GM18507 (cell line): ENCODE measurements around the gene PI16.
"Not testable (repeated sequence)": the region's sequence is repeated elsewhere in the genome, so short reads cannot be mapped to it uniquely, and the experiment has no call there.

Experiments
- DNase-seq: peaks from one replicate; pipeline ENCODE4 v3.0.0; 2011; ENCODE audit warnings: low read depth; ENCODE audit not compliant: insufficient read length; ENCODE audit errors: extremely low spot score
- FAIRE-seq: peaks from 2 replicates; lab custom pipeline; 2011; peaks lifted over from hg19 to GRCh38; lab: Jason Lieb, UNC

The PI16 gene

GRCh38 chr6:36985808-36986703, 31.5 kb downstream of the PI16 start, which contains the start of gene MTCH1:
Gene MTCH1 (minus strand): TSS chr6:36986196. CDS start chr6:36986173, 23 bp downstream.
- DNase-seq, result peak; percentile 94
- FAIRE-seq, result peak; percentile 81

- DNase-seq, result no peak
Measured at GRCh38 chr6:36986704-36987047, 32.1 kb downstream of the PI16 start.

GRCh38 chr6:36989264-36989663, 34.7 kb downstream of the PI16 start:
- no peak for DNase-seq
- FAIRE-seq, result no peak

More at GRCh38 chr6:36986704-36987047, 32.1 kb downstream of the PI16 start:
- no peak for FAIRE-seq

GRCh38 chr6:36990401-36990800, 35.9 kb downstream of the PI16 start:
- not testable (repeated sequence) for DNase-seq, FAIRE-seq

- DNase-seq (no peak), FAIRE-seq (no peak)
Measured at GRCh38 chr6:36997811-36998722, 43.5 kb downstream of the PI16 start.

DNA sequence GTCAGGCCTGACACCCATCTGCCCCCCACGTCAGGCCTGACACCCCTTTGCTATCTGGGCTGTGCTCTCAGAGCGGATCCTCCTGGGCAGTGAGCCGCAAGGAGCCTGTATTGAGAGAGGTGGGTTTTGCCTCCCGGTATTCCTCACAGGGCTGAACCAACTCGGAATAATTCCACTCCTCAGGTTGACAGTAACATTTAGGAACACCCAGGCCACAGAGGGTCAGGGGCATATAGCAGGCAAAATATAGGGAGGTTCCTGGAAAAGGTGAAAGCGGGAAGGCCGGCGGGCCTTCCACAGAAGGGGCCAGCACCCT, 44.1 kb downstream of the PI16 start:
- no peak for FAIRE-seq
- no peak for DNase-seq

- no peak for DNase-seq
- FAIRE-seq, result no peak
Measured at GRCh38 chr6:36999061-36999750, 44.7 kb downstream of the PI16 start.

DNA sequence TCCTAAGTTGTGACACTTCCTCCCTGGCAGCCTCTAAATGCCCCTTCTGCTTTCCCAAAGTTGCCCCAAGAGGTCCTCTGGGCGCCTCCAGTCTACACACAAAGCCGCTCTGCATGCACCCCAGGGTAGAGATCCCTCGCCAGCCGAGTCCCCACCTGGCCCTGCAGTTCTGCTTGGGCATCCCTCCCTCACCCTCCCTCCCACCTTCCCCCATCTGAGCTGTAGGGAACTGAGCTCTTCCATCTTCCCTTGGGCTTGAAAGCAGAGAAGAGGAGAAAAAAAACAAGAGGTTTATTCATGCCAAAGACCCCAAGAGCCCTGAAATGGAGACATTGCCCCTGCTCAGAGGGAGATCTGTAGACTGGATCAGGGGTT, 45.2 kb downstream of the PI16 start:
- no peak for DNase-seq
- FAIRE-seq, result no peak

- DNase-seq (no peak), FAIRE-seq (peak; percentile 83)
Measured at GRCh38 chr6:37004044-37004980, 49.8 kb downstream of the PI16 start.

GRCh38 chr6:37005061-37005810, 50.7 kb downstream of the PI16 start, which contains the start of gene FGD2:
Gene FGD2 (plus strand): TSS chr6:37005655. CDS start chr6:37005818, 163 bp downstream.
- peak; percentile 90 for FAIRE-seq

GRCh38 chr6:37005827-37006567, 51.5 kb downstream of the PI16 start:
- FAIRE-seq, result peak; percentile 54

More at GRCh38 chr6:37005061-37005810, 50.7 kb downstream of the PI16 start, which contains the start of gene FGD2:
- peak; percentile 77 for DNase-seq

GRCh38 chr6:37006793-37007339, 52.3 kb downstream of the PI16 start:
- FAIRE-seq (peak; percentile 36), DNase-seq (no peak)

More at GRCh38 chr6:37005827-37006567, 51.5 kb downstream of the PI16 start:
- DNase-seq, result no peak

DNA sequence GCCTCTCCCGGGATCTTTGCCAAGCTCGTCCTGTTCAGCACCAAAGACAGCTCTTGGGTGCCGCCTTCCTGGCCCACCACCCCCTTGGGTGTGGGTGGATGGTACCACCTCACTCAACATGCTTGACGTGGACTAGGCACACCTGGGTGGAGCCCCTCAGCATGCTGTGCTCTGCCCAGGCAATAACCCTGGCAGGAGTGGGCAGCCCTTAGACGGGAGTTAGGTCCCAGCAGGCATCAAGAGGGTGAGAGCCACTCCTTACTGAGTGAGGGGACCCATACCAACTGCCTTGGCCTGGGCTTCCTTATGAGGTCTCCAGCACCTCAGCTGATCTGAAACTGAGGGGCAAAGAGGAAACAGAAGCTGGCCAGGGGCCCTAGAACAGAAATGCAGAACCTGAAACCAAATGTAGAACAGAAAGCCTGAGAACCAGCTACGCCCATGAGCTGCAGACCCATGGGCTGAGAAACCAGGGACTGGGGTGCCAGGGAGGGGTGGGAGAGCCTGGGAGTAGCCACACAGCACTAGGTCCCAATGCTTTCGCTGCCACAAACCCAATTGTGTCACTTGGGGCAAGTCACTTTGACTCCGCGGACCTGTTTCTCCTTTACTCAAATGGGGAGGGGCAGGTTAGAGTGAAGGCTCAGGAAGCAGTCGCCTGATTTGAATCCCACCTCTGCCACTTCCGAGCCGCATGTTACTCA, 53.0 kb downstream of the PI16 start:
- DNase-seq (no peak), FAIRE-seq (peak; percentile 92)

GRCh38 chr6:37008484-37009465, 54.2 kb downstream of the PI16 start:
- FAIRE-seq, result no peak
- DNase-seq, result no peak

GRCh38 chr6:37010402-37010892, 55.9 kb downstream of the PI16 start:
- DNase-seq (no peak), FAIRE-seq (no peak)
